Measurements from ENCODE around the gene SLC45A1. TPM values are rescaled to one million over a fixed set of nuclear protein-coding genes. Genes with fewer than 3 reads are reported as not detected.

The SLC45A1 gene
- total and polyA plus RNA-seq, 4 donors = 3.3 to 30.2 (median 19.4) TPM

DNA sequence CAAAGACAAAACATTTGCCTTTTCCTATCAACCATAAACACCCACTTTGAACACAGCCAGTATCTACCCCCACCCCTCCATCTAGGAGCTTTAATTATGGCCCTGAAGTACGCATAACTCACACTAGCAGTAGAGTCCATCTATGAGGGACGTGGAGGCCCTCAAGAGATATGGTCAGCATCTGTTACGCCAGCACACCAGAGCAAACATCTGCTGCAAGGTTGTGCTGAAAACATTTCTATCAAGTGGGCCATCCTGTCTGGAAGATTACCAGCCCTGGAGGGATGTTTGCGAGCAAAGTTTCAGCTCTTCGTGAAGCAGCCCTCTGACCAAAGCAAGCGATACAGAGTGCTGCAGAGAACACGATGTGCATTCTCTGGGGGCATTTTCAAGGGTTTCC lies 74.6 kb downstream of the SLC45A1 start:
- Histone ChIP-seq H3K9me3 (ENCODE audit: control insufficient read depth, insufficient read depth, low read length) (no peaks in the 10 kb centered on the region), H3K27ac (ENCODE audit: low read depth, low read length) (no peak overlapping the region), H3K36me3 (ENCODE audit: control insufficient read depth, insufficient read depth, low read length) (peaks cover 10% of the 10 kb centered on the region), H3K4me1 (ENCODE audit: control insufficient read depth, insufficient read depth, low read length) (peaks cover 2% of the 10 kb centered on the region), H3K4me3 (ENCODE audit: low read depth, low read length) (no peak overlapping the region), H3K27me3 (ENCODE audit: control insufficient read depth, insufficient read depth, low read length) (no peaks in the 10 kb centered on the region)
- WGBS (ENCODE audit: insufficient coverage) = 76% methylated on average over 7 of the region's 7 CpGs
- DNase-seq (ENCODE audit: low read depth in 4 of 6, low spot score in 6 of 6) = no peak

Small RNA genes within 50 kb of the gene (small RNA-seq; reads per million reads assigned to genes)
- gene RF00019 (ENCODE audit: low replicate concordance) (not detected), gene RNU6-991P (ENCODE audit: low replicate concordance) (not detected)

All from spinal cord (tissue), 10 donors.